ENCODE data around the gene QSER1.
"Not testable (repeated sequence)": the region's sequence is repeated elsewhere in the genome, so short reads cannot be mapped to it uniquely, and the experiment has no call there.

The QSER1 gene

DNA sequence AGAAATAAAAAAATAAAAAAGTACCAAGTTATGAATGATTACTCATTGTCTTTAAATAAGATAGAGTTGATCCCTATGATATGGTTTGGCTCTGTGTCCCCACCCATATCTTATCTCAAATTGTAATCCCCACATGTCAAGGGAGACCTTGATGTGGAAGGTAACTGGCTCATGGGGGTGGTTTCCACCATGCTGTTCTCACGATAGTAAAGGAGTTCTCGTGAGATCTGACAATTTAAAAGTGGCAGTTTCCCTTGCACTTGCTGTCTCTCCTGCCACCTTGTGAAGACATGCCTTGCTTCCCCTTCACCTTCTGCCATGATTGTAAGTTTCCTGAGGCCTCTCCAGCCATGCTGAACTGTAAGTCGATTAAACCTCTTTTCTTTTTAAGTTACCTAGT is 18.8 kb downstream of the QSER1 start:
- no peak overlapping the region for H3K4me3 ChIP-seq (ENCODE audit: low read depth, low read length)
- no peak overlapping the region for H3K9ac ChIP-seq (ENCODE audit: low read depth, low read length)
- no peaks in the 10 kb centered on the region for H3K9me3 ChIP-seq (ENCODE audit: control insufficient read depth, insufficient read depth, low read length)
- no peaks in the 10 kb centered on the region for H3K27me3 ChIP-seq (ENCODE audit: control insufficient read depth, insufficient read depth, low read length)
- no peaks in the 10 kb centered on the region for H3K4me1 ChIP-seq (ENCODE audit: control insufficient read depth, insufficient read depth, low read length)
- no peaks in the 10 kb centered on the region for H3K36me3 ChIP-seq (ENCODE audit: control insufficient read depth, insufficient read depth, low read length)

DNA sequence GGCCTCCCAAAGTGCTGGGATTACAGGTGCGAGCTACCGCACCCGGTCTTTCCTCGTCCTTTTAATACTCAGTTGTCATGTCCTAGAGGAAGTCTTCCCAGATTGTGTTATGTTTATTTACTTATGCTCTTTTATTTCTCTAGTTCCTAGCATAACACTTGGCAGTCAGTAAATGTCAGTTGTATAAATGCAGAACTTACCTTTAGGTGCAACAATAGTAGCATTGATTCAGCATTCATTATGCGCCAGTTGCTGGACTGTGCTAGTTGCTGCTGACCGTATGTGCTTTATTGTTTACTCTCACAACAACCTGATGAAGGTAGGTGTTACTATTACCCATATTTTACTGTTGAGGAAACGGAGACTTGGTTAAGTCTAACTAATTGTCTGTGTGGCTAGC is 20.8 kb downstream of the QSER1 start:
- H3K27me3 ChIP-seq (ENCODE audit: control insufficient read depth, insufficient read depth, low read length): no peaks in the 10 kb centered on the region
- no peaks in the 10 kb centered on the region for H3K36me3 ChIP-seq (ENCODE audit: control insufficient read depth, insufficient read depth, low read length)
- H3K4me3 ChIP-seq (ENCODE audit: low read depth, low read length): no peak overlapping the region
- H3K9me3 ChIP-seq (ENCODE audit: control insufficient read depth, insufficient read depth, low read length): no peaks in the 10 kb centered on the region
- no peaks in the 10 kb centered on the region for H3K4me1 ChIP-seq (ENCODE audit: control insufficient read depth, insufficient read depth, low read length)
- H3K9ac ChIP-seq (ENCODE audit: low read depth, low read length): no peak overlapping the region

GRCh38 chr11:32916361-32916760 is 23.8 kb downstream of the QSER1 start:
- Histone ChIP-seq H3K36me3 (ENCODE audit: control insufficient read depth, insufficient read depth, low read length) (no peaks in the 10 kb centered on the region), H3K4me3 (ENCODE audit: low read depth, low read length) (no peak overlapping the region)

DNA sequence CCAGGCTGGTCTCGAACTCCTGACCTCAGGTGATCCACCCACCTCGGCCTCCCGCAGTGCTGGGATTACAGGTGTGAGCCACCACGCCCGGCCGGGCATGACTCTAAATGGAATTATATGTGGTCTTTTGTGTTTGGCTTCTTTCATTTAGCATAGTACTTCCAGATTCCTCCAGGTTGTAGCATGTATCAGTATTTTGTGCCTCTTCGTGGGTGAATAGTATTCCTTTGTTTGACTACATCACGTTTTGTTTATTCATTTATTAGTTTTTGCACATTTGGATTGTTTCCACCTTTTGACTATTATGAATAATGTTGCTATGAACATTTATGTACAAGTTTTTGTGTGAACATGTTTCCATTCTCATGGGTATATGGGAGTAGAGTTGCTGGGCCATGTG is 24.4 kb downstream of the QSER1 start:
- no peaks in the 10 kb centered on the region for H3K4me1 ChIP-seq (ENCODE audit: control insufficient read depth, insufficient read depth, low read length)
- H3K27me3 ChIP-seq (ENCODE audit: control insufficient read depth, insufficient read depth, low read length): no peaks in the 10 kb centered on the region
- H3K4me3 ChIP-seq (ENCODE audit: low read depth, low read length): no peak overlapping the region
- H3K36me3 ChIP-seq (ENCODE audit: control insufficient read depth, insufficient read depth, low read length): no peaks in the 10 kb centered on the region
- H3K9me3 ChIP-seq (ENCODE audit: control insufficient read depth, insufficient read depth, low read length): no peaks in the 10 kb centered on the region
- no peak overlapping the region for H3K9ac ChIP-seq (ENCODE audit: low read depth, low read length)

More at GRCh38 chr11:32916361-32916760, 23.8 kb downstream of the QSER1 start:
- no peaks in the 10 kb centered on the region for H3K9me3 ChIP-seq (ENCODE audit: control insufficient read depth, insufficient read depth, low read length)
- H3K9ac ChIP-seq (ENCODE audit: low read depth, low read length): no peak overlapping the region
- H3K27me3 ChIP-seq (ENCODE audit: control insufficient read depth, insufficient read depth, low read length): no peaks in the 10 kb centered on the region
- no peaks in the 10 kb centered on the region for H3K4me1 ChIP-seq (ENCODE audit: control insufficient read depth, insufficient read depth, low read length)

- Histone ChIP-seq H3K27me3 (ENCODE audit: control insufficient read depth, insufficient read depth, low read length) (no peaks in the 10 kb centered on the region), H3K4me3 (ENCODE audit: low read depth, low read length) (no peak overlapping the region), H3K9me3 (ENCODE audit: control insufficient read depth, insufficient read depth, low read length) (no peaks in the 10 kb centered on the region), H3K36me3 (ENCODE audit: control insufficient read depth, insufficient read depth, low read length) (no peaks in the 10 kb centered on the region), H3K4me1 (ENCODE audit: control insufficient read depth, insufficient read depth, low read length) (no peaks in the 10 kb centered on the region), H3K9ac (ENCODE audit: low read depth, low read length) (no peak overlapping the region)
These were observed 25.8 kb downstream of the QSER1 start for GRCh38 chr11:32918427-32918826.

DNA sequence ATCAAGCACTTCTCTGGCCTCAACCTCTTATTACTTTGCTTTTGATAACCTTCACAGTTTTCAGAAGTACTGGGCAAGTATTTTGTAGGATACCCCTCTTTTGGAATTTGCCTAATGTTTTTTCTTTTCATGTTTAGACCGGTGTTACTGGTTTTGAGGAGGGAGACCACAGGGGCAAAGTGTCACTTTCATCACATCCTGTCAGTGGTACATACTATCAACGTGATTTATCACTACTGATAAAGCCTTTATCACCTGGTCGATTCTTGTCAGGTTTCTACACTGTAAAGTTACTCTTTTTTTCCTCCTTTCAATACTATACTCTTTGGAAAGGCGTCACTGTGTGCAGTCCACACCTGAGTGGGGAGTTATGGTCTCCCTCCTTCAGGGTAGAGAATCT is 26.7 kb downstream of the QSER1 start:
- Histone ChIP-seq H3K27me3 (ENCODE audit: control insufficient read depth, insufficient read depth, low read length) (no peaks in the 10 kb centered on the region), H3K36me3 (ENCODE audit: control insufficient read depth, insufficient read depth, low read length) (no peaks in the 10 kb centered on the region), H3K9ac (ENCODE audit: low read depth, low read length) (no peak overlapping the region), H3K4me1 (ENCODE audit: control insufficient read depth, insufficient read depth, low read length) (no peaks in the 10 kb centered on the region), H3K4me3 (ENCODE audit: low read depth, low read length) (no peak overlapping the region), H3K9me3 (ENCODE audit: control insufficient read depth, insufficient read depth, low read length) (no peaks in the 10 kb centered on the region)

GRCh38 chr11:32920570-32920969 is 28.0 kb downstream of the QSER1 start:
- no peaks in the 10 kb centered on the region for H3K9me3 ChIP-seq (ENCODE audit: control insufficient read depth, insufficient read depth, low read length)
- H3K9ac ChIP-seq (ENCODE audit: low read depth, low read length): no peak overlapping the region
- H3K36me3 ChIP-seq (ENCODE audit: control insufficient read depth, insufficient read depth, low read length): no peaks in the 10 kb centered on the region
- H3K4me3 ChIP-seq (ENCODE audit: low read depth, low read length): no peak overlapping the region
- no peaks in the 10 kb centered on the region for H3K27me3 ChIP-seq (ENCODE audit: control insufficient read depth, insufficient read depth, low read length)
- H3K4me1 ChIP-seq (ENCODE audit: control insufficient read depth, insufficient read depth, low read length): no peaks in the 10 kb centered on the region

DNA sequence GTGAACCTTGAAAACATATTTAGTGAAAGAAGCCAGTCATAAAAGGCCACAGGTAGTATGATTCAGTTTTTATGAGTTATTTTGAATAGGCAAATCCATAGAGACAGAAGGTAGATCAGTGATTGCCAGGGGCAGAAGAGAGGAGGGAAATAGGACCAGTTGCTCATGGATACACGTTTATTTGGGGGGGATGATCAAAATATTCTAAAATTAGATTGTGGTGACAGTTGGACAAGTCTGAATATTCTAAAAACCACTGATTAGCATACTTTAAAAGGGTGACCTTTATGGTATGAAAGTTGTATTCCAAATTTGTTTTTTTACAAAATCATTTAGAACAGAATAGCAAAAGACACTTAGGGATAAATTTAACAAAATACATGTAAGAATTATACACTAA is 28.6 kb downstream of the QSER1 start:
- Histone ChIP-seq H3K36me3 (ENCODE audit: control insufficient read depth, insufficient read depth, low read length) (no peaks in the 10 kb centered on the region), H3K9me3 (ENCODE audit: control insufficient read depth, insufficient read depth, low read length) (no peaks in the 10 kb centered on the region), H3K27me3 (ENCODE audit: control insufficient read depth, insufficient read depth, low read length) (no peaks in the 10 kb centered on the region), H3K9ac (ENCODE audit: low read depth, low read length) (no peak overlapping the region), H3K4me1 (ENCODE audit: control insufficient read depth, insufficient read depth, low read length) (no peaks in the 10 kb centered on the region), H3K4me3 (ENCODE audit: low read depth, low read length) (no peak overlapping the region)

GRCh38 chr11:32931606-32932005 is 39.0 kb downstream of the QSER1 start:
- H3K4me3 ChIP-seq (ENCODE audit: low read depth, low read length): no peak overlapping the region
- H3K36me3 ChIP-seq (ENCODE audit: control insufficient read depth, insufficient read depth, low read length): peaks cover 38% of the 10 kb centered on the region
- no peak overlapping the region for H3K9ac ChIP-seq (ENCODE audit: low read depth, low read length)
- peaks cover 3% of the 10 kb centered on the region for H3K4me1 ChIP-seq (ENCODE audit: control insufficient read depth, insufficient read depth, low read length)
- H3K27me3 ChIP-seq (ENCODE audit: control insufficient read depth, insufficient read depth, low read length): no peaks in the 10 kb centered on the region
- no peaks in the 10 kb centered on the region for H3K9me3 ChIP-seq (ENCODE audit: control insufficient read depth, insufficient read depth, low read length)

DNA sequence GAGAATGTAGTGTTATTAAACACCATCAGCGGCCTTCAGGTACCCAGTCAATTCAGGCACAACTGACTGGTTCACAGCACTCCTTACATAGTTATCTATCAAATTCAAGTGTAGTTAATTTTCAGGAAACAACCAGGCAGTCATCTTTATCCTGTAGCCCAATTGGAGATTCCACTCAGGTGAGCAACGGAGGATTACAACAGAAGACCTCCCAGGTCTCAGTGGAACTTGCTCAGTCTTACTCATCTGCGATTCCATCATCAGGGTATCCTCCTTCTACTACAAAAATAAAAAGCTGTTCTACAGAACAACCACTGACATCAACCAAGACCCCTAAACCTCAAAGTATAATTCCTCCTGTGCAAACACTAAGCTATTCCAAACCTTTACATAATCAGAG is 39.6 kb downstream of the QSER1 start:
- H3K9ac ChIP-seq (ENCODE audit: low read depth, low read length): no peak overlapping the region
- H3K4me1 ChIP-seq (ENCODE audit: control insufficient read depth, insufficient read depth, low read length): peaks cover 3% of the 10 kb centered on the region
- no peaks in the 10 kb centered on the region for H3K27me3 ChIP-seq (ENCODE audit: control insufficient read depth, insufficient read depth, low read length)
- peaks cover 38% of the 10 kb centered on the region for H3K36me3 ChIP-seq (ENCODE audit: control insufficient read depth, insufficient read depth, low read length)
- no peaks in the 10 kb centered on the region for H3K9me3 ChIP-seq (ENCODE audit: control insufficient read depth, insufficient read depth, low read length)
- H3K4me3 ChIP-seq (ENCODE audit: low read depth, low read length): no peak overlapping the region

DNA sequence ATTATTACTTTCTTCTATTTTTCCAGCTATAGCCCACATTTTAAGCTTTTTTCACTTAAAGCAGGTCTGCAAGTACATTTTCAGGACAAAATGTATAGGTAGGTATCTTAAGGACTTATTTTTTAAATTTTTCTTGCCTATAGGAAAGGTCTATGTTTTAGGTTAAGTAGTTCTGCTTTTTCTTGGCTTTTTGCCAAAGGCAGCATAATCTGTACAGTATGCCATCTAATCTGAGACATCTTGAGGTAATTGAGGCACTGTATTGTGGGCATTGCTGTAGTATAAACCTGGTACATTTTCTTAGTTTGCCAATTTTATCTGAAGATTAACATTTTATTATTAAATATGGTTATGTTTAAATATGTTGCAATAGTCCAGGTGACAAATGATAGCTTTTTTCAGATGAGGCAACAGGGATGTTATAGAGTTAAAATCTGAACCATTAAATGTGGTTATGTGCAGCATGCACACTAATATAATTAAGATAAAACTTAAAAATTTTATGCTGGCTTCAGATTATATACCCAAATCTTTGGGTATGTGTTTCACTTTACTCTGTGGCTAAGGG is 42.9 kb downstream of the QSER1 start:
- H3K9me3 ChIP-seq (ENCODE audit: control insufficient read depth, insufficient read depth, low read length): no peaks in the 10 kb centered on the region
- H3K27me3 ChIP-seq (ENCODE audit: control insufficient read depth, insufficient read depth, low read length): no peaks in the 10 kb centered on the region
- H3K36me3 ChIP-seq (ENCODE audit: control insufficient read depth, insufficient read depth, low read length): peaks cover 38% of the 10 kb centered on the region
- peaks cover 2% of the 10 kb centered on the region for H3K4me1 ChIP-seq (ENCODE audit: control insufficient read depth, insufficient read depth, low read length)
- H3K9ac ChIP-seq (ENCODE audit: low read depth, low read length): no peak overlapping the region
- H3K4me3 ChIP-seq (ENCODE audit: low read depth, low read length): no peak overlapping the region

DNA sequence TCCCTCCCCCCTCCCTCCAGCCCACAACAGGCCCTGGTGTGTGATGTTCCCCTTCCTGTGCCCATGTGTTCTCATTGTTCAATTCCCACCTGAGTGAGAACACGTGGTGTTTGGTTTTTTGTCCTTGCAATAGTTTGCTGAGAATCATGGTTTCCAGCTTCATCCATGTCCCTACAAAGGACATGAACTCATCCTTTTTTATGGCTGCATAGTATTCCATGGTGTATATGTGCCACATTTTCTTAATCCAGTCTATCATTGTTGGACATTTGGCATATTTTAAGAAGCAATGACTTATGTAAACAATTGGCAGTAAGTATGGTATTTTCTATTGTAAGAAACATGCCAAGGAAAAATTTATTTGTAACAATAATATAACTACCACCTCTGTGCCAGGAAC is 43.6 kb downstream of the QSER1 start:
- peaks cover 38% of the 10 kb centered on the region for H3K36me3 ChIP-seq (ENCODE audit: control insufficient read depth, insufficient read depth, low read length)
- not testable (repeated sequence) for H3K9ac ChIP-seq (ENCODE audit: low read depth, low read length); H3K4me3 ChIP-seq (ENCODE audit: low read depth, low read length); H3K27me3 ChIP-seq (ENCODE audit: control insufficient read depth, insufficient read depth, low read length); H3K4me1 ChIP-seq (ENCODE audit: control insufficient read depth, insufficient read depth, low read length); H3K9me3 ChIP-seq (ENCODE audit: control insufficient read depth, insufficient read depth, low read length)

GRCh38 chr11:32937283-32937682 is 44.7 kb downstream of the QSER1 start:
- not testable (repeated sequence) for H3K4me1 ChIP-seq (ENCODE audit: control insufficient read depth, insufficient read depth, low read length); H3K9ac ChIP-seq (ENCODE audit: low read depth, low read length); H3K4me3 ChIP-seq (ENCODE audit: low read depth, low read length); H3K9me3 ChIP-seq (ENCODE audit: control insufficient read depth, insufficient read depth, low read length); H3K27me3 ChIP-seq (ENCODE audit: control insufficient read depth, insufficient read depth, low read length)
- H3K36me3 ChIP-seq (ENCODE audit: control insufficient read depth, insufficient read depth, low read length): peaks cover 32% of the 10 kb centered on the region

All from iPS-15b (cell line).